Neural crest cell (in vitro differentiated cells): Measurements from ENCODE around the gene ROPN1L. TPM values are rescaled to one million over a fixed set of nuclear protein-coding genes. Genes with fewer than 3 reads are reported as not detected.

Source experiments
- DNase-seq: peaks from one replicate; pipeline ENCODE4 v3.0.0; 2021; ENCODE audit warnings: low read depth, mixed read lengths, low spot score
- H3K27ac Mint-ChIP-seq: one replicate; pipeline ENCODE4 v1.8.0; 2021; ENCODE audit warnings: mild to moderate bottlenecking, mixed read lengths; ENCODE audit not compliant: unreplicated experiment
- H3K27me3 Mint-ChIP-seq: 2 replicates; pipeline ENCODE4 v1.8.0; 2021; ENCODE audit warnings: low read depth, mild to moderate bottlenecking, mixed read lengths
- H3K36me3 Mint-ChIP-seq: 2 replicates; pipeline ENCODE4 v1.8.0; 2021; ENCODE audit warnings: low read depth, mild to moderate bottlenecking, mixed read lengths
- H3K4me1 Mint-ChIP-seq: 2 replicates; pipeline ENCODE4 v1.8.0; 2021; ENCODE audit warnings: mixed read lengths
- H3K4me3 Mint-ChIP-seq: one replicate; pipeline ENCODE4 v1.8.0; 2021; ENCODE audit warnings: mild to moderate bottlenecking, mixed read lengths
- H3K9me3 Mint-ChIP-seq: 2 replicates; pipeline ENCODE4 v1.8.0; 2021; ENCODE audit warnings: mixed read lengths
- total RNA-seq: library from RNA; stranded (reverse); gene quantifications from 2 replicates; pipeline ENCODE4 v1.2.1, GENCODE V29; 2021
- TF ChIP-seq, protein P1 (sequence below): fragments of 200-600 bp; sonication (generic); conservative IDR thresholded peaks from 2 replicates; pipeline ENCODE4 v1.5.0; 2021; ENCODE audit warnings: antibody characterized with exemption, mild to moderate bottlenecking

Gene ROPN1L
- total RNA-seq, 1 donor from 2014 or later, result 0.68 TPM

DNA sequence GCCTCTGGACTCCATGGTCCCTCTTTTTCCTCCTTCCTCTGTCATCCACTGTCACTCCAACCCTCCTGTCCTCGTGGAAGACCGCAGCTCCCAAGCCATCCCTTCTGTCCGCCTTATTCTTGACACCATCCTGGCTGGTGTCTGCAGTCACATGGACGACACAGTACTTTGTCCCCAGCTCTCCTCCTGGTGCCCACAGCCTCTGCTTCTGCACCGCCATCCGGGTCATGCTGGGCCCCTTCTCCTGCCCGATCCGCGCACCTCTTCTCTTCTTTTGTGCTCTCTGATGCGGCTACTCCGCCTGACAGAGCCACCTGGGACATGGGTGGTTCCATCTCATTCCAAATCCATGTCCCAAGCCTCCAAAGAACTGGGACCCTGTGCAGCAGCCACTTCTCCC, 22.5 kb downstream of the ROPN1L start:
- Mint-ChIP-seq H3K27ac (peak overlapping the region; percentile 5), H3K27me3 (peaks cover 8% of the 10 kb centered on the region), H3K36me3 (no peaks in the 10 kb centered on the region), H3K9me3 (no peaks in the 10 kb centered on the region), H3K4me1 (peaks cover 27% of the 10 kb centered on the region), H3K4me3 (no peak overlapping the region)
- DNase-seq, result no peak
- TF ChIP-seq, protein P1, sequence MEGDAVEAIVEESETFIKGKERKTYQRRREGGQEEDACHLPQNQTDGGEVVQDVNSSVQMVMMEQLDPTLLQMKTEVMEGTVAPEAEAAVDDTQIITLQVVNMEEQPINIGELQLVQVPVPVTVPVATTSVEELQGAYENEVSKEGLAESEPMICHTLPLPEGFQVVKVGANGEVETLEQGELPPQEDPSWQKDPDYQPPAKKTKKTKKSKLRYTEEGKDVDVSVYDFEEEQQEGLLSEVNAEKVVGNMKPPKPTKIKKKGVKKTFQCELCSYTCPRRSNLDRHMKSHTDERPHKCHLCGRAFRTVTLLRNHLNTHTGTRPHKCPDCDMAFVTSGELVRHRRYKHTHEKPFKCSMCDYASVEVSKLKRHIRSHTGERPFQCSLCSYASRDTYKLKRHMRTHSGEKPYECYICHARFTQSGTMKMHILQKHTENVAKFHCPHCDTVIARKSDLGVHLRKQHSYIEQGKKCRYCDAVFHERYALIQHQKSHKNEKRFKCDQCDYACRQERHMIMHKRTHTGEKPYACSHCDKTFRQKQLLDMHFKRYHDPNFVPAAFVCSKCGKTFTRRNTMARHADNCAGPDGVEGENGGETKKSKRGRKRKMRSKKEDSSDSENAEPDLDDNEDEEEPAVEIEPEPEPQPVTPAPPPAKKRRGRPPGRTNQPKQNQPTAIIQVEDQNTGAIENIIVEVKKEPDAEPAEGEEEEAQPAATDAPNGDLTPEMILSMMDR, result no peak

DNA sequence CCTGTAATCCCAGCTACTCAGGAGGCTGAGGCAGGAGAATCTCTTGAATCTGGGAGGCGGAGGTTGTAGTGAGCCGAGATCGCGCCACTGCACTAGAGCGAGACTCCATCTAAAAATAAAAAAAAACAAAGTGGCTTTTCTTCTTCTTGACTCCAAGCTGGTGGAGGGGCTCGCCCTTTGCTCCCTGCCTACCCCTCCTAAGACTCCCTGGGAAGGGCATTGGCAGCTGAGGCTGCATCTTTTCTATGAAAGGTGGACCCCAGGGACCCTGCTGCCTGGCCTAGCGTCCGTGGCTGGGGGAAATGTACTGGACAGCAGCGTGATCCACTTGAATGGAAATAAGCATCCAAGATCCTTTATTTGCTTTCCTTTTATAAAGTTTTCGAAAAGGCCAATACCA, 24.0 kb downstream of the ROPN1L start:
- no peaks in the 10 kb centered on the region for H3K9me3 Mint-ChIP-seq
- H3K4me3 Mint-ChIP-seq, result no peak overlapping the region
- peak overlapping the region; percentile 43 for H3K27ac Mint-ChIP-seq
- peaks cover 5% of the 10 kb centered on the region for H3K27me3 Mint-ChIP-seq
- TF ChIP-seq, protein P1, result no peak
- peaks cover 27% of the 10 kb centered on the region for H3K4me1 Mint-ChIP-seq
- no peaks in the 10 kb centered on the region for H3K36me3 Mint-ChIP-seq
- DNase-seq, result no peak

DNA sequence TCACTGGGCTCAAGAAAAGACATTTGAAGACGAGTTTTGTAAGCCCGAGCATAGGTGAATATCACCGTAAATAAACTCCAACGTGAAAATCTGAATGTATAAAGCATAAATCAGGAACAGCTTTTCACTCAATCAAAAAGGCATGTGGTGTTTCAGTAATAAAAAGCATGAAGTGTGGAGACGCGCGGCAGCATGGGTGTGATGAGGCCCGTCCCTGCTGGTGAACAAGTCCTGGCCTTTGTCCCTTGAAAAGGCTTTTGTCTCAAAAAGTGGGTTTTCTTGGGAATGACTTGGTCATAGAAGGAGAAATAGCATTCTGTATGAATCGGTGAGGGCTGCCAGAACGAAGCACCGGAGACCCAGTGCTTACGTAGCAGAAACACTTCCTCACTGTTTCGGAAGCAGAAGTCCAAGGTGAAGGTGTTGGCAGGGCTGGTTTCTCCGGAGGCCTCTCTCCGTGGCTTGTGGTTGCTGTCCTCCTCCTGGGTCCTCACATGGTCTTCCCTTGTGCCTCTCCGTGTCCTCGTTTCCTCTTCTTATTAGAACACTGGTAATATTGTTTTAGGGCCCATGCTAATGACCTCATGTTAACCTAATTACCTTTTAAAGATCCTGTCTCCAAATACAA, 24.9 kb downstream of the ROPN1L start:
- Mint-ChIP-seq H3K4me3 (no peak overlapping the region), H3K36me3 (no peaks in the 10 kb centered on the region), H3K4me1 (peaks cover 27% of the 10 kb centered on the region), H3K27me3 (peaks cover 5% of the 10 kb centered on the region), H3K27ac (peak overlapping the region; percentile 35), H3K9me3 (no peaks in the 10 kb centered on the region)
- no peak for DNase-seq
- TF ChIP-seq, protein P1, result no peak

DNA sequence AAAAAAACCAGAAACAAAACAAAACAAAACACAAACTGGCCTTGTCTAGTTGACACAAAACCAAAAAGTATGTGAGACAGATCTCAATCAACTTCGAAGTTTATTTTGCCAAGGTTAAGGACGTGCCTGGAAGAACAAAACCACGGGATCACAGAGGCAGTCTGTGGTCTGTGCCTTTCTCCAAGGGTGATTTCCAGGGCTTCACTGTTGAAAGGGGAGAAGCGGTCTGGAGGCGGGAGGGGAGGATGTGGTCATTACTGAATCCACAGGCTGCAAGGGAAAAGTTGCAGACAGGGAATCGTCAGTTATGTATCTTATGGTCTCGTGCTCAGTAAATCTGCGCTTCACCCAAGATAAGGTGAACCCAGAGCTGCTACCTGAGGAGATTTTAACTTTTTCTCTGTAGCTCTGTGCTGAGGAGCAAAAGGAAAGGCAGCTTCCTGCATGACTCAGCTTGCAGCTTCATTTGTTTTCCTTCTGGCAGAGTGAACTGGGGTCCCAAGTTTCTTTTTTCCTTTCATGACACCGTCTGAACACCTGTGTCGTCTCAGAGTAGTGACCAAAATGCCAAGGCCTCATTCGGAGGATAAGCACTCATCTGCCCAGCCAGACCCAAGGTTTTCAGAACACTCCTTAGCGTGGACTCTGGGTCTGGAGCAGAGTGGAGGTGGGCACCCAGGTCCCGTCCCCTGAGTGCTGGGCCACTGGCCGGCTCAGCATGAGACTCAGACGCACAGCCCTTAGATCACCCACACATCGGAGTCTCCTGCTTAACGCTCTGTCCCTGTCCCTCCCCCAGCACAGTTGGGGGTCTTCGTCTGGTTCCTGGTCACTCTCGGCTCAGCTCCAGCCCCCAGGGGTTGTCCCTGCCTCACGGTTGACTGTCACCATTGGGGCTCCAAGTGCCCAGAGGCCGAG, 25.9 kb downstream of the ROPN1L start:
- TF ChIP-seq, protein P1, result no peak
- Mint-ChIP-seq H3K27ac (no peak overlapping the region), H3K4me3 (no peak overlapping the region)

DNA sequence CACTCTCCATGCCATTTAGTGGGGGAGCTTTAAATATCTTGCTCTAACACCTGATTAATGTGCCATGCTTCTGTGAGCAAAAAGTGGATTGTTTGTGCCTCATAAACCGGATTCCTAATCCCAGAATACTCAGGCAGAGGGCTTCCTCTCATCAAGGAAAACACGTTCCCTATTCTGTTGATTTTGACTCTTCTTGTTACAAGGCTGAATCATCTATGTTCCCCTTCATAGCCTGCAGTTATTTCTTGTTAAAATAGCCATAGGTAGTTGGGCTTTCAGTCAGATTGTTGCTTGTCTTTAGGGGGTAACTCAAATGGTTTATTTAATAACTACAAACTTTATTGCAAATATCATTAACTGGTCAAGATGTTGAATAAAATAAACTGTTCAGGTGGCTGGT, 26.6 kb downstream of the ROPN1L start:
- Mint-ChIP-seq H3K9me3 (no peaks in the 10 kb centered on the region), H3K27ac (no peak overlapping the region), H3K36me3 (peaks cover 2% of the 10 kb centered on the region), H3K4me3 (no peak overlapping the region), H3K27me3 (peaks cover 7% of the 10 kb centered on the region), H3K4me1 (peaks cover 27% of the 10 kb centered on the region)
- DNase-seq, result no peak
- TF ChIP-seq, protein P1, result no peak

More for the DNA sequence above, 25.9 kb downstream of the ROPN1L start:
- no peaks in the 10 kb centered on the region for H3K9me3 Mint-ChIP-seq
- peaks cover 5% of the 10 kb centered on the region for H3K27me3 Mint-ChIP-seq
- H3K36me3 Mint-ChIP-seq, result no peaks in the 10 kb centered on the region
- peaks cover 27% of the 10 kb centered on the region for H3K4me1 Mint-ChIP-seq
- no peak for DNase-seq
